Measurements from ENCODE around the gene PKN1. TPM values are rescaled to one million over a fixed set of nuclear protein-coding genes. Genes with fewer than 3 reads are reported as not detected.

PKN1 gene
- total and polyA plus RNA-seq, 2 of the 13 experiments (the other 11 are each of a cell fraction or from before 2014, with no cell fraction given): 45.7 to 54.5 TPM

DNA sequence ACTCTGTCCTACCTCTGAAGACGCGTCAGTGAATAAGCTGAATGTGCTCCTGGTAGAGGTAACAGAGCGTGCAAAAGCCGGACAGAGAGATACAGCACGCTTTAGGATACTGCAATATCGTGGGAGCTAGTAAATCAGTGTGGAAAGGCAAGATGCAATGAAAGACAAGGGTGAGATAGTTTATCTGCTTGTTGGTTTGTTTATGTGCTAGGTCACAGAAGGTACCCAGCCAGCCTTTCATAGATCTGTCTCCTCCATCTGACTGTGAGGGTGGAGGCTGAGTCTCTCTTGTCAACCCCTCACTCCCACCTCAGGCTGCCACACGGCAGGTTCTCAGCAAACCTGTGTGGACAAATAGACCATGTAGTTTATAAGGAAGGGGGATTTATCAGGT lies 63.7 kb downstream of the PKN1 start:
- H3K79me2 ChIP-seq (ENCODE audit: insufficient read depth, low read length): peaks cover 13% of the 10 kb centered on the region
- intact Hi-C loops (cut with micrococcal nuclease; ENCODE audit: unreplicated experiment): no loop called here
- DNase-seq (ENCODE audit: low spot score) (no peak), ATAC-seq (peak; percentile 38), FAIRE-seq (peak; percentile 32)
- H3K9me3 ChIP-seq (ENCODE audit: low read length): no peaks in the 10 kb centered on the region
- peak overlapping the region; percentile 58 for H3K9ac ChIP-seq (ENCODE audit: insufficient read depth, low read depth, low read length)
- peak overlapping the region; percentile 38 for H2AFZ ChIP-seq (ENCODE audit: low read length)
- no peaks in the 10 kb centered on the region for H3K27me3 ChIP-seq (ENCODE audit: control insufficient read depth in 1 of 2, insufficient read depth in 2 of 2, low read length in 2 of 2)
- H3K4me3 ChIP-seq (replicated peaks in 1 of 3; ENCODE audit: insufficient read depth in 1 of 3, low read depth in 2 of 3, low read length in 3 of 3): peak overlapping the region; percentile 47 to 72 (median 49)
- peaks cover 37% of the 10 kb centered on the region for H3K4me1 ChIP-seq (ENCODE audit: insufficient read depth, low read length)
- H3K36me3 ChIP-seq (replicated peaks in 1 of 2; ENCODE audit: control insufficient read depth in 1 of 2, insufficient read depth in 2 of 2, low read length in 2 of 2): no peaks in the 10 kb centered on the region
- H3K27ac ChIP-seq (ENCODE audit: extremely low read length, insufficient read depth, low read length): peak overlapping the region; percentile 45
- BruUV-seq (replicated peaks): TSS peak; percentile 88
- peak overlapping the region; percentile 95 for H3K4me2 ChIP-seq (ENCODE audit: low read depth, low read length)
- no peaks in the 10 kb centered on the region for H4K20me1 ChIP-seq (ENCODE audit: insufficient read depth, low read length)
- in situ Hi-C loops (cut with HindIII; ENCODE audit: extremely low pct_ligation_motif_present, low pct_unique_long_range_greater_than_20kb): no loop called here
- WGBS (ENCODE audit: low lambda C conversion rate): 1% methylated on average over 7 of the region's 7 CpGs
- CTCF ChIA-PET (ENCODE audit: low intra/inter-chr PET ratio, low total read pairs): no interaction called here
- POLR2A ChIA-PET: interaction anchor here (0.9 to 8.5 kb wide), 7 partner anchors 9 to 77 kb away, joined by 3 to 123 read pairs (median 4); partner anchors contain the start of gene DNAJB1
- TF ChIP-seq IRF2 (CRISPR knock-in tag; IDR thresholded peaks at IDR 0.05) (no peak), SYNCRIP (IDR thresholded peaks at IDR 0.05; ENCODE audit: insufficient read depth, low read depth, low read length) (no peak), HES4 (CRISPR knock-in tag; IDR thresholded peaks at IDR 0.05; ENCODE audit: borderline replicate concordance) (no peak), ZNF616 (CRISPR knock-in tag; IDR thresholded peaks at IDR 0.05; ENCODE audit: low read depth) (no peak), ETV6 (CRISPR knock-in tag; conservative IDR thresholded peaks at IDR 0.05) (no peak), HDAC6 (IDR thresholded peaks at IDR 0.05; ENCODE audit: low read depth, low read length) (no peak), ZNF772 (CRISPR knock-in tag; IDR thresholded peaks at IDR 0.05) (peak; percentile 46; the same call in 1 of the 2 replicates), FOXM1 (CRISPR knock-in tag; IDR thresholded peaks at IDR 0.05) (no peak), GABPB1 (CRISPR knock-in tag; IDR thresholded peaks at IDR 0.05) (no peak), ZSCAN31 (CRISPR knock-in tag; IDR thresholded peaks at IDR 0.05; ENCODE audit: low read depth) (0 out of 2 replicates have a peak, but pooled peaks have one; percentile 22), ZFP36 (IDR thresholded peaks at IDR 0.05; ENCODE audit: borderline replicate concordance, low read depth, low read length, partially characterized antibody) (peak; percentile 66), PHF21A (CRISPR knock-in tag; IDR thresholded peaks at IDR 0.05) (no peak), SKI (IDR thresholded peaks at IDR 0.05; ENCODE audit: partially characterized antibody) (no peak), KLF6 (CRISPR knock-in tag; IDR thresholded peaks at IDR 0.05) (no peak), YEATS4 (CRISPR knock-in tag; IDR thresholded peaks at IDR 0.05; ENCODE audit: borderline replicate concordance) (no peak), TRIM24 (CRISPR knock-in tag; IDR thresholded peaks at IDR 0.05) (no peak), ZNF776 (CRISPR knock-in tag; IDR thresholded peaks at IDR 0.05) (0 out of 2 replicates have a peak, but pooled peaks have one; percentile 4), JUND (CRISPR knock-in tag; IDR thresholded peaks at IDR 0.05) (no peak), ZSCAN22 (CRISPR knock-in tag; IDR thresholded peaks at IDR 0.05) (peak; percentile 100)
- TF ChIP-seq, protein P1, sequence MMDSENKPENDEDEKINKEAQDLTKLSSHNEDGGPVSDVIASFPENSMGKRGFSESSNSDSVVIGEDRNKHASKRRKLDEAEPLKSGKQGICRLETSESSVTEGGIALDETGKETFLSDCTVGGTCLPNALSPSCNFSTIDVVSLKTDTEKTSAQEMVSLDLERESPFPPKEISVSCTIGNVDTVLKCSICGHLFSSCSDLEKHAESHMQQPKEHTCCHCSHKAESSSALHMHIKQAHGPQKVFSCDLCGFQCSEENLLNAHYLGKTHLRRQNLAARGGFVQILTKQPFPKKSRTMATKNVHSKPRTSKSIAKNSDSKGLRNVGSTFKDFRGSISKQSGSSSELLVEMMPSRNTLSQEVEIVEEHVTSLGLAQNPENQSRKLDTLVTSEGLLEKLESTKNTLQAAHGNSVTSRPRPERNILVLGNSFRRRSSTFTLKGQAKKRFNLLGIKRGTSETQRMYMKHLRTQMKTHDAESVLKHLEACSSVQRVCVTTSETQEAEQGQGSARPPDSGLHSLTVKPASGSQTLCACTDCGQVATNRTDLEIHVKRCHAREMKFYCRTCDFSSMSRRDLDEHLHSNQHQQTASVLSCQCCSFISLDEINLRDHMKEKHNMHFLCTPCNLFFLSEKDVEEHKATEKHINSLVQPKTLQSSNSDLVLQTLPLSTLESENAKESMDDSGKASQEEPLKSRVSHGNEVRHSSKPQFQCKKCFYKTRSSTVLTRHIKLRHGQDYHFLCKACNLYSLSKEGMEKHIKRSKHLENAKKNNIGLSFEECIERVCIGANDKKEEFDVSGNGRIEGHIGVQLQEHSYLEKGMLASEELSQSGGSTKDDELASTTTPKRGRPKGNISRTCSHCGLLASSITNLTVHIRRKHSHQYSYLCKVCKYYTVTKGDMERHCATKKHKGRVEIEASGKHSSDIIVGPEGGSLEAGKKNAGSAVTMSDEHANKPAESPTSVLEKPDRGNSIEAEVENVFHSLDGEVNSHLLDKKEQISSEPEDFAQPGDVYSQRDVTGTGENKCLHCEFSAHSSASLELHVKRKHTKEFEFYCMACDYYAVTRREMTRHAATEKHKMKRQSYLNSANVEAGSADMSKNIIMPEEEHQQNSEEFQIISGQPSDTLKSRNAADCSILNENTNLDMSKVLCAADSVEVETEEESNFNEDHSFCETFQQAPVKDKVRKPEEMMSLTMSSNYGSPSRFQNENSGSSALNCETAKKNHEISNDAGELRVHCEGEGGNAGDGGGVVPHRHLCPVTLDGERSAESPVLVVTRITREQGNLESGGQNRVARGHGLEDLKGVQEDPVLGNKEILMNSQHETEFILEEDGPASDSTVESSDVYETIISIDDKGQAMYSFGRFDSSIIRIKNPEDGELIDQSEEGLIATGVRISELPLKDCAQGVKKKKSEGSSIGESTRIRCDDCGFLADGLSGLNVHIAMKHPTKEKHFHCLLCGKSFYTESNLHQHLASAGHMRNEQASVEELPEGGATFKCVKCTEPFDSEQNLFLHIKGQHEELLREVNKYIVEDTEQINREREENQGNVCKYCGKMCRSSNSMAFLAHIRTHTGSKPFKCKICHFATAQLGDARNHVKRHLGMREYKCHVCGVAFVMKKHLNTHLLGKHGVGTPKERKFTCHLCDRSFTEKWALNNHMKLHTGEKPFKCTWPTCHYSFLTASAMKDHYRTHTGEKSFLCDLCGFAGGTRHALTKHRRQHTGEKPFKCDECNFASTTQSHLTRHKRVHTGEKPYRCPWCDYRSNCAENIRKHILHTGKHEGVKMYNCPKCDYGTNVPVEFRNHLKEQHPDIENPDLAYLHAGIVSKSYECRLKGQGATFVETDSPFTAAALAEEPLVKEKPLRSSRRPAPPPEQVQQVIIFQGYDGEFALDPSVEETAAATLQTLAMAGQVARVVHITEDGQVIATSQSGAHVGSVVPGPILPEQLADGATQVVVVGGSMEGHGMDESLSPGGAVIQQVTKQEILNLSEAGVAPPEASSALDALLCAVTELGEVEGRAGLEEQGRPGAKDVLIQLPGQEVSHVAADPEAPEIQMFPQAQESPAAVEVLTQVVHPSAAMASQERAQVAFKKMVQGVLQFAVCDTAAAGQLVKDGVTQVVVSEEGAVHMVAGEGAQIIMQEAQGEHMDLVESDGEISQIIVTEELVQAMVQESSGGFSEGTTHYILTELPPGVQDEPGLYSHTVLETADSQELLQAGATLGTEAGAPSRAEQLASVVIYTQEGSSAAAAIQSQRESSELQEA (CRISPR knock-in tag; IDR thresholded peaks at IDR 0.05; ENCODE audit: not compliant biosample characterization): no peak

All from HepG2 (cell line).